ENCODE data around the gene BSDC1.
"Not testable (repeated sequence)": the region's sequence is repeated elsewhere in the genome, so short reads cannot be mapped to it uniquely, and the experiment has no call there.

The BSDC1 gene

DNA sequence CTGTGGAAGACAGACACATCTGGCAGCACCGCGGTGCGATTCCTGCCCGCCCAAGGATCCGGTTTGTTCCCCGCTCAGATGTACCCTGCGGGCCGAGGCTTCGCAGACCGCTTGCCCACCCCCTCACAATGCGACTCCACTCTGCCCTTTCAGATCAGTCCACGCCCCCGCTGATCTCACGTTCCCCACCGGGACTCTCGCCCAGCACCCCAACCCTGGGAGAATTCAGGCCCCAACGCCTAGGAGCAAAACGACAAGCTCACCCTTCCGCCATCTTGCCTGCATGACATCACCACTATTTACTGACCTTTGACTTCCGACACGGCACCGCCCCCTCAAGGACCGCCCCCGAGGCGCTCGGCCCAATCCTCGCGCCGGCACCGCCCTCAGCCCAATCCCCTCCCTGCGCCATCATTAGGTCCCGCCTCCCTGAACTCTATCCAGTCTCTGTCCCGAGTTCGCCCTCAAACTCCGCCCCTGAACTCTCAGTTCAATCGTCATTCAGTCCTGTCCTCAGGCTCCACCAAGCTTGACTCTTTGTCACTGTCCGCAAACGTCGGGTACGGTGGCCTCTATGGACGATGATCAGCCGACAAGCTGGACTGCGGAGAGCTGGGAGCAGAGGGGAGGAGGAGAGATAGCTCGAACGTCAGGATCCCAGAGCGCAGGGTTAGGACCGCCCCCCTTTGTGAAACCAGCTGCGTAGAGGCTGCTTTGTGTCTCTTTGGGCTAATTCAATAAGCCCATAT is at the start of gene BSDC1:
BSDC1 (minus strand) TSS at position 301 of the 749 bp plus-strand sequence; CDS start at position 274, 27 bp downstream.
- Histone ChIP-seq H3K9me3 (ENCODE audit: control insufficient read depth in 1 of 2, low read length in 2 of 2) (no peaks in the 10 kb centered on the region), H3K4me1 (ENCODE audit: control insufficient read depth in 1 of 2, insufficient read depth in 2 of 2, low read length in 2 of 2) (peaks cover 8 to 21% of the 10 kb centered on the region in 2 donors), H3K27me3 (ENCODE audit: low read depth, low read length) (no peaks in the 10 kb centered on the region), H3K4me3 (ENCODE audit: low read depth in 1 of 2, low read length in 2 of 2) (peak within 1 kb of the TSS; percentile 92), H3K27ac (ENCODE audit: low read length) (peak within 1 kb of the TSS; percentile 91), H3K36me3 (ENCODE audit: control insufficient read depth in 1 of 2, insufficient read depth in 2 of 2, low read length in 2 of 2) (peaks cover 13 to 21% of the 10 kb centered on the region in 2 donors)

DNA sequence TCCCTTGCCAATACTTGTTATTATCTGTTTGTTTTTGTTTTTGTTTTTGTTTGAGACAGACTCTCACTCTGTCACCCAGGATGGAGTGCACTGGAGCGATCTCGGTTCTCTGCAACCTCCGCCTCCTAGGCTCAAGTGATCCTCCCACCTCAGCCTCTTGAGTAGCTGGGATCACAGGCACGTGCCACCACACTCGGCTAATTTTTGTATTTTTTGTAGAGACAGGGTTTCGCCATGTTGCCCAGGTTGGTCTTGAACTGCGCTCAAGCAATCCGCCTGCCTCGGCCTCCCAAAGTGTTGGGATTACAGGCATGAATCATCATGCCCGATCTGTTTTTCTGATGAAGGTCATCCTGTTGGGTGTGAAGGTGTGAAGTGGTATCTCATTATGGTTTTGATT is 47.2 kb upstream of the BSDC1 start:
- H3K4me3 ChIP-seq (ENCODE audit: low read depth in 1 of 2, low read length in 2 of 2); H3K9me3 ChIP-seq (ENCODE audit: control insufficient read depth in 1 of 2, low read length in 2 of 2); H3K36me3 ChIP-seq (ENCODE audit: control insufficient read depth in 1 of 2, insufficient read depth in 2 of 2, low read length in 2 of 2); H3K27ac ChIP-seq (ENCODE audit: low read length); H3K4me1 ChIP-seq (ENCODE audit: control insufficient read depth in 1 of 2, insufficient read depth in 2 of 2, low read length in 2 of 2); H3K27me3 ChIP-seq (ENCODE audit: low read depth, low read length): not testable (repeated sequence)

GRCh38 chr1:32438777-32439176 is 44.5 kb upstream of the BSDC1 start:
- H3K4me1 ChIP-seq (ENCODE audit: control insufficient read depth in 1 of 2, insufficient read depth in 2 of 2, low read length in 2 of 2) = not testable (repeated sequence)

DNA sequence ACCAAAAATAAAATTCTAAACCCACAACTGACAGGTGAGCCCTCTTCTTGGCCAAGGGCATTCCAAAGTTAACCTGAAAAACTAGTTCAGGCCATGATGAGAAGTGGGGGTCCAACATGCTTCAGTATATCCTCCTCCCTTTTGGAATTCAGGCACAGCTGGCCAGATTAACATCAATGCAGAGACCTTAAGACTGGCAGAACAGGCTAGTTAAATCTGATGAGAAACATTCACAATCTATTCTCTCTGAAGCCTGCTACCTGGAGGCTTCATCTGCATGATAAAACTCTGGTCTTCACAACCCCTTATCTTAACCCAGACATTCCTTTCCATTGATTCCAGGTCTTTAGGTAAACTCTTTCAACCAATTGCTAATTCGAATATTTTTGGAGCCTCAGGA is 43.9 kb upstream of the BSDC1 start:
- Histone ChIP-seq H3K9me3 (ENCODE audit: control insufficient read depth in 1 of 2, low read length in 2 of 2) (no peaks in the 10 kb centered on the region), H3K27me3 (ENCODE audit: low read depth, low read length) (no peaks in the 10 kb centered on the region), H3K4me1 (ENCODE audit: control insufficient read depth in 1 of 2, insufficient read depth in 2 of 2, low read length in 2 of 2) (no peaks in the 10 kb centered on the region), H3K36me3 (ENCODE audit: control insufficient read depth in 1 of 2, insufficient read depth in 2 of 2, low read length in 2 of 2) (no peaks in the 10 kb centered on the region), H3K27ac (ENCODE audit: low read length) (no peak overlapping the region), H3K4me3 (ENCODE audit: low read depth in 1 of 2, low read length in 2 of 2) (no peak overlapping the region)

More at GRCh38 chr1:32438777-32439176, 44.5 kb upstream of the BSDC1 start:
- H3K4me3 ChIP-seq (ENCODE audit: low read depth in 1 of 2, low read length in 2 of 2); H3K27ac ChIP-seq (ENCODE audit: low read length); H3K9me3 ChIP-seq (ENCODE audit: control insufficient read depth in 1 of 2, low read length in 2 of 2); H3K36me3 ChIP-seq (ENCODE audit: control insufficient read depth in 1 of 2, insufficient read depth in 2 of 2, low read length in 2 of 2); H3K27me3 ChIP-seq (ENCODE audit: low read depth, low read length): not testable (repeated sequence)

- Histone ChIP-seq H3K9me3 (ENCODE audit: control insufficient read depth in 1 of 2, low read length in 2 of 2) (no peaks in the 10 kb centered on the region), H3K36me3 (ENCODE audit: control insufficient read depth in 1 of 2, insufficient read depth in 2 of 2, low read length in 2 of 2) (no peaks in the 10 kb centered on the region), H3K27ac (ENCODE audit: low read length) (no peak overlapping the region), H3K27me3 (ENCODE audit: low read depth, low read length) (peaks cover 7% of the 10 kb centered on the region), H3K4me3 (ENCODE audit: low read depth in 1 of 2, low read length in 2 of 2) (no peak overlapping the region), H3K4me1 (ENCODE audit: control insufficient read depth in 1 of 2, insufficient read depth in 2 of 2, low read length in 2 of 2) (peaks cover 0 to under 1% of the 10 kb centered on the region in 2 donors)
Measured at GRCh38 chr1:32431736-32432400, 37.6 kb upstream of the BSDC1 start.

GRCh38 chr1:32427264-32427963 is 33.2 kb upstream of the BSDC1 start:
- no peak overlapping the region for H3K4me3 ChIP-seq (ENCODE audit: low read depth in 1 of 2, low read length in 2 of 2)
- no peaks in the 10 kb centered on the region for H3K9me3 ChIP-seq (ENCODE audit: control insufficient read depth in 1 of 2, low read length in 2 of 2)
- peaks cover 26% of the 10 kb centered on the region for H3K27me3 ChIP-seq (ENCODE audit: low read depth, low read length)
- H3K36me3 ChIP-seq (ENCODE audit: control insufficient read depth in 1 of 2, insufficient read depth in 2 of 2, low read length in 2 of 2) = no peaks in the 10 kb centered on the region
- H3K27ac ChIP-seq (ENCODE audit: low read length) = no peak overlapping the region
- peaks cover 0 to 8% of the 10 kb centered on the region in 2 donors for H3K4me1 ChIP-seq (ENCODE audit: control insufficient read depth in 1 of 2, insufficient read depth in 2 of 2, low read length in 2 of 2)

DNA sequence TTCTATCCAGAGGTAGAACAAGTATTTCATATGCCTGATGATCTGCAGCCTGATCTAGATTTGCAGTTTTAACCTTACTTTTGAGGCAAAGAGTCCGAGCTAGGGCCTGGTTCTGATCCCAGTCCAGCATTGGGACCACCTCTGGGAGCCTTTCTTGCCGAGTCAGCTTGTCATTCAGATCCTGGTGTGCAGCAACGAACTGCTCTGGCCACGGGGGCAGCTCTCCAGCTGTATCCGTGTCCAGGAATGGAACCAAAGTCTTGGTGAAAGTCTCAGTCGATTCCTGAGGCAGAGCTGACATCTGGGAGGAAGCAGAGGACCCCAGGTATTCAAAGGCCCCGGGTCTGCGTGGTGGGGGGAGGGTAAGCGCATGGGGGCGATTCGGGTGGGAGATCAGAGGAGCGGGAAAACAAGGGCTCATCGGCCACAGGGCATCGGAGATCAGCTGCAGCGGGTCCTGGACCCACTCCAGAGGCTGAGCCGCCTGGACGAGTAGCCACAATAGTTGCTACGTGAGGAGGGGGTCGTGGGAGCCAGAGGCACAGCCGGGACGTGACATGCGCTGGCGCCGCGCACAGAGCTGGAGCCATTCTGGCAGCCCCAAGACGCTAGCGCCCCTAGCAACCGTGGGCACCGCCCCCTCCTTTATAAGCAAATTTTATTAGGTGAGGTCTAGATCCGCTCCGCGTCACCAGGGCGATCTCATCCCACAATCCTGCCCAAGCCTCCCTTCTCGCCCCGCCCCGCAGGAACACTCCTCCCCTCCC is 32.4 kb upstream of the BSDC1 start:
- Histone ChIP-seq H3K9me3 (ENCODE audit: control insufficient read depth in 1 of 2, low read length in 2 of 2) (no peaks in the 10 kb centered on the region), H3K27me3 (ENCODE audit: low read depth, low read length) (peaks cover 22% of the 10 kb centered on the region), H3K4me3 (ENCODE audit: low read depth in 1 of 2, low read length in 2 of 2) (peak overlapping the region in 1 of 2 donors; percentile 43), H3K4me1 (ENCODE audit: control insufficient read depth in 1 of 2, insufficient read depth in 2 of 2, low read length in 2 of 2) (peaks cover 0 to 8% of the 10 kb centered on the region in 2 donors), H3K27ac (ENCODE audit: low read length) (no peak overlapping the region), H3K36me3 (ENCODE audit: control insufficient read depth in 1 of 2, insufficient read depth in 2 of 2, low read length in 2 of 2) (no peaks in the 10 kb centered on the region)

DNA sequence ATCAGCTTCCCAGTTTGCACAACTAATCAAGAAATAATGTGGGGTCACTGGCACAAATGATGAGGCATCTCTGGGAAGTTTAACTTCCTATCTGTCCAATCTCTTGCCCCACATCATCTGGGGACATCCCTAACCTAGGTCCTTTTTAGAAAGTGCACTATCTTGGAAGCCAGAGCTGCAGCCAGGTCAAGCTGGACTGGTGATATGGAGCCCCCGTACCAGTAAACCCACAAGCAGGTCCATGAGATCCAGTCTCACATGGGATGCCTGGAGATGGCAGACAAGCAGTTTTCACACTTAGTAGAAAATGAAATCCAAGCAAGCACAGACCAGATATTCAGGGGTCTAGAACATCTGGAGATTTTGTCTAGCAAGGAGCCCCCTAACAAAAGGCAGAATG is 27.5 kb upstream of the BSDC1 start:
- H3K27ac ChIP-seq (ENCODE audit: low read length) = no peak overlapping the region
- H3K4me3 ChIP-seq (ENCODE audit: low read depth in 1 of 2, low read length in 2 of 2) = no peak overlapping the region
- H3K4me1 ChIP-seq (ENCODE audit: control insufficient read depth in 1 of 2, insufficient read depth in 2 of 2, low read length in 2 of 2) = peaks cover 0 to 6% of the 10 kb centered on the region in 2 donors
- peaks cover 0 to 3% of the 10 kb centered on the region in 2 donors for H3K9me3 ChIP-seq (ENCODE audit: control insufficient read depth in 1 of 2, low read length in 2 of 2)
- no peaks in the 10 kb centered on the region for H3K36me3 ChIP-seq (ENCODE audit: control insufficient read depth in 1 of 2, insufficient read depth in 2 of 2, low read length in 2 of 2)
- H3K27me3 ChIP-seq (ENCODE audit: low read depth, low read length) = peaks cover 18% of the 10 kb centered on the region

DNA sequence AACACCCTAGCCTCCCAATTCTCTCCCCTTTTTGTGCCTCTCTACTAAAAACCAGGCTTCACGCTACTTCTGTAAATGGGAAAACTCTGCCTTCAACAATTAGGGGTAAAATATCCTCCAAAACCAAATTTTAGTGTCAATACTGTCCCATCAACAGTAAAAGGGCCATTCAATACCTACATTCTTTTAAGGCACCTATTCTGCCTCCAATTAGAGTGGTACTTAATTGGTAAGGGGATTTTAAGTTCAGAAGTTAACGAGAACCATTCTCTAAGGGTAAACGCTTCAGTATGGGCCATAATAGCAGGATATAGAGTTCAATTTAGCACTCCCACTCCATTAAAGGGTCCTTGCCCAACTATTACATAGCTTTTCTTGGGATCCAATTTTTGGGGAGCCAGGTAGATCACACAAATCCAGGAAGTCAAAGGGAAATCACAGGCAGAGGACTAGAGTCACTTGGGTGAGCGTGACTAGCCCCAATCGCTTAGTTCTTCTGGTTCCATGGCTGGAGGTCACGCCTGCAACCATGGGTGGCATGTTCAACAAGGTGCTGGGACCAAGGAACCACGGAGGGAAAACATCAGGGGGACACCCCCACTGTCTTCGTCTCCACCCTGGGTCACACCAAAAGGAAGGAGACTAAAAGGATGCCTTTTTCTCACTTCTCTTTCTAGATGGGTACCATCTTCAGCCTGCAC is 20.1 kb upstream of the BSDC1 start:
- Histone ChIP-seq H3K4me1 (ENCODE audit: control insufficient read depth in 1 of 2, insufficient read depth in 2 of 2, low read length in 2 of 2) (no peaks in the 10 kb centered on the region), H3K9me3 (ENCODE audit: control insufficient read depth in 1 of 2, low read length in 2 of 2) (peaks cover 0 to 11% of the 10 kb centered on the region in 2 donors), H3K36me3 (ENCODE audit: control insufficient read depth in 1 of 2, insufficient read depth in 2 of 2, low read length in 2 of 2) (no peaks in the 10 kb centered on the region), H3K4me3 (ENCODE audit: low read depth in 1 of 2, low read length in 2 of 2) (peak overlapping the region in 1 of 2 donors; percentile 8), H3K27ac (ENCODE audit: low read length) (no peak overlapping the region), H3K27me3 (ENCODE audit: low read depth, low read length) (no peaks in the 10 kb centered on the region)

- no peaks in the 10 kb centered on the region for H3K4me1 ChIP-seq (ENCODE audit: control insufficient read depth in 1 of 2, insufficient read depth in 2 of 2, low read length in 2 of 2)
- H3K36me3 ChIP-seq (ENCODE audit: control insufficient read depth in 1 of 2, insufficient read depth in 2 of 2, low read length in 2 of 2) = no peaks in the 10 kb centered on the region
- no peak overlapping the region for H3K27ac ChIP-seq (ENCODE audit: low read length)
- no peaks in the 10 kb centered on the region for H3K27me3 ChIP-seq (ENCODE audit: low read depth, low read length)
- peaks cover 0 to 8% of the 10 kb centered on the region in 2 donors for H3K9me3 ChIP-seq (ENCODE audit: control insufficient read depth in 1 of 2, low read length in 2 of 2)
- no peak overlapping the region for H3K4me3 ChIP-seq (ENCODE audit: low read depth in 1 of 2, low read length in 2 of 2)
Measured at GRCh38 chr1:32413507-32414185, 19.4 kb upstream of the BSDC1 start.

Data from muscle layer of duodenum (tissue), 2 donors.